Activated CD8-positive, alpha-beta memory T cell treated with anti-CD3 and anti-CD28 coated beads, Interleukin-2, amount 50 U/mL, for 4 hours (primary cell): ENCODE results near the gene KCNT2.
"Not testable (repeated sequence)": the region's sequence is repeated elsewhere in the genome, so short reads cannot be mapped to it uniquely, and the experiment has no call there.

Source experiments
- DNase-seq: peaks from one replicate; pipeline ENCODE4 v3.0.0-alpha.2; 2020

Gene KCNT2

DNA sequence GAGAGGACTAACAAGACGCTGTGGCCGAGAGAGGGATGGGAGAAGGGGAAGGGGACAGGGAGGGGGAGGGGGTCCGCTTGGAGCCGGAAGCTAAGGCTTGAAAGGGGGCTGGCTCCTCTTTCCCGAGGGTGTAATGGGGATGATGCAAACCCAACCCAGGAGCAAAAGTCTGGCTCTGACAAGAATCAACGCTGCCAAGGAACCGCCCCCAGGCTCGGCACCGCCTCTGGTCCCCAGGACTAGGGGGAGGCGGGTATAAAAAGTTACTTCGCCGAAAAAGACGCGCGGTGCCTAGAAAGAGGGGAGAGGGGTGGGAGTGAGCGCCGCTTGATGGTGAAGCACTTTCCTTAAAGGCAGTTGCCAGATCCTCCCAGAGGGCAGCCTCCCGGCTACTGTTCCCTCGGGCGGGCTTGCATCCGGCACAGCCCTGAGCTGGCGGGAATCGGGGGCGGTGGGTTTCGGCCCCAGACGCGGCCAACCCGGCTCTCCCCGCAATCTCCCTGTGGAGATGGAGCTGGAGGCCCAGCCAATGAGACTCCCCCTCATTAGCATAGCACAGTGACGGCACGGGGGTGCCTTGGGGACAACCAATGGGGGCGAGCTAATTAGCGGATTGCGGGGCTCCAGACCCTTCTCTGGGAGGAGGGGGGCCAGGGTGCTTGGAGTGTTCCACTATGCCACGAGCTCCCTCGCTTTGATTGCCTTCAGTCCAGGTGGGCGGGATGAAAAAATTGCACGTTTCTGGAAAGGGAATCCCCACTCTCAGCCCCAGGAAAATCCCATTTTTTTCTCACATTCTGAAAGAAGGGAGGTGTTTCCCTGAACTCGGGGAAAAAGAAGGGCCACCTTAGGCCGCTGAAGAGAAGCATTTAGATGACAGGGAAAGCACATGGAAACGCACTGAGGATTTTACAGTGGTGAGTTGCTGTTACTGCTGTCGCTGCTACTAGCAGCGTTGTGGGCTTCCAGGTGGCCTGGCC lies at the start of gene KCNT2:
Gene KCNT2 (minus strand): TSS at position 51 of the 980 bp plus-strand sequence. CDS start 131 bp downstream, outside the sequence.
- DNase-seq: no peak

DNA sequence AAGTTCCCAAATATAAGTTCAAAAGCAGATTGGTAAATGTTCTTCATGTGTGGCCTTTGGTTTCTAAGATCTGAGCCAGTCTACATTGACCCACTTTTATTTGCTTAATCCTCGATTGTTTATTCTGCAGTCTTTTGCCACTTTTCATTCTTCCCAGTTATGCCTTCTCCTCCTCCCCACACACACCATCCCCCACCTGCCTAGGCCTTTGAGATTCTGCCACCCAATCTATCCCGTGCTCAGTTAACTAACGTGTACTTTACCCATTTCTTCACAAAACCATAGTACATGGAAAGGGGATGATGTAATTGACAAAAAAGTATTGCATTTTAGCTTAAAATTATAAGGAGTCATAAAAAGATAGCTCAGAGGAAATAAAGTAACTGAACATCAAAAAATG lies 47.3 kb upstream of the KCNT2 start:
- no peak for DNase-seq

DNA sequence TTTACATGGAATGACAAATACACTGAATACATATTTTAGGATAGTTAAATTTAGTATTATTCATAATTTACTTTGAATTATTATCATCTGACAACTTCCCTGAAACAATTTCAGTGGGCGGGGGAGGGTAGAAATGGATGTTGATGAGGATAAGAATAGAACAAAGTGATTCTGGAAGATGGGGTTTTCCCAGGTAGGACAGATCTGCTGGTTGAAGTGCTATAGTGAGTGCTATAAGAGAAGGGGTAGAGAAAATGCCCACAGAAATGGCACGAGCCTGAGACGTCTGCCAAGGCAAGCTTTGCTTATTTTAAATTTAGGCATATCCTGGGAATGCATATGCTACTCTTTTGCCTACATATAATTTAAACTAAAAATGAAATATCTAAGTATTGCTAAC lies 46.8 kb upstream of the KCNT2 start:
- DNase-seq: no peak

DNA sequence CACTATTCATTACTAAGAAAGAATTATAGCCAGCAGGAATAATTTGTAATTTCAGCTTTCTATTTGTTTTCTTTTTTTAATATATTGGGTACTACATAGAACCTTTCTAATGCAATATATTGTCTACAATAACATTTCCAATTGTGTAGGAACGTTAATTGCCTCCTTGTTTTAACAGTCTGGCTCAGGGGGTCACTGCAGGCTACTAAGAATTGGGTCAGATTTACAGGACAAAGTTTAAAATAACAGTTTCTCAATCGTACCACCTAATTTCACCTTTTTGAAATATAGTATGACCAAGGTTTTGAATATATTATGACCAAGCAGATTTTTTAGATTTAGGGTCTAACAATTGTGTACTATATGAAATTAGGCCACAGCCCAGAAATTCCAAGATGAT lies 46.0 kb upstream of the KCNT2 start:
- no peak for DNase-seq

DNA sequence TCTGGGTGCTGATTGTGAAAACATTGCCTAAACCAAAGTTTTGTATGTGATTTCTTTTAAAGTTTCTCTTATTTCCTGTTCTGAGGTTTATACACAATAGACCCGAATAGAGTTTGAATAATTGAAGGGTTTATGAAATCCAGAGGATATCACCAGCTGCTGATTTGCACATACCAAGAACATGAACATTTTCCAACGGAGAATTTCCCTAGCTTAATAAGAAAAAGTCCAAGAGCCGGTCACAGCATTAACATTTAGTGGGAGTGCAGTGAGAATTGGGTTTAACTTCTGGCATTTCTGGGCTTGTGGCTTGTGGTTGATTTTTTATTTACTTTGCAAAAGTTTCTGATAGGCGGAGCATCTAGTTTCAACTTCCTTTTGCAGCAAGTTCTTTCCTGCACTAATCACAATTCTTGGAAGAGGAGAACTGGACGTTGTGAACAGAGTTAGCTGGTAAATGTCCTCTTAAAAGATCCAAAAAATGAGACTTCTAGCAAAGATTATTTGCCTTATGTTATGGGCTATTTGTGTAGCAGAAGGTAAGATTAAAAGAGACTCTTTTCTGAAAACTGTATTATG lies 43.5 kb upstream of the KCNT2 start, which contains the start of gene CFH:
Gene CFH (plus strand): TSS at position 407 of the 579 bp plus-strand sequence. CDS start 75 bp downstream, at position 482.
- no peak for DNase-seq

DNA sequence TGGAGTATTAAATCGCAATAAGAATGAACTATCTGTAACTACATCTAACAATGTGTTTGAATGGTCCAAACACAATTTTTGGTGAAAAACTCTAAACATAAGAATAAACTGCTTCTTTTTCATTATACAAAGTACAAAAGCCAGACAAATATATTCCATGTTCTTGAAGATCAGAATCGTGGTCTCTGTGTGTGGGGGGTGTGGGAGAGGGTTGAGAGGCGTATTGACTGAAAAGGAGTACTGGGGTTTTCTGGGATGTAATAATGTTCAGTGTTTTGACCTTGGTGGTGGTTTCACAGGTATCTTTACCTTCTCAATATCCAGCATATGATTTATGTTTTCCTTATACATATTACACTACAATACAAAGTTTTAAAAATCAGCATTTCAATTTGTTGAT lies 42.8 kb upstream of the KCNT2 start:
- no peak for DNase-seq

GRCh38 chr1:196650403-196650802 lies 42.2 kb upstream of the KCNT2 start:
- no peak for DNase-seq

- DNase-seq: no peak
Measured at GRCh38 chr1:196649990-196650389, 41.8 kb upstream of the KCNT2 start.

GRCh38 chr1:196640976-196641375 lies 32.7 kb upstream of the KCNT2 start:
- no peak for DNase-seq

GRCh38 chr1:196639291-196639690 lies 31.1 kb upstream of the KCNT2 start:
- DNase-seq: not testable (repeated sequence)

- DNase-seq: no peak
Measured at GRCh38 chr1:196638466-196638865, 30.2 kb upstream of the KCNT2 start.

GRCh38 chr1:196637606-196638005 lies 29.4 kb upstream of the KCNT2 start:
- no peak for DNase-seq

- DNase-seq: no peak
Measured at GRCh38 chr1:196628838-196629237, 20.6 kb upstream of the KCNT2 start.

- DNase-seq: no peak
Measured at GRCh38 chr1:196623079-196623478, 14.8 kb upstream of the KCNT2 start.

- no peak for DNase-seq
Measured at GRCh38 chr1:196619721-196620120, 11.5 kb upstream of the KCNT2 start.

GRCh38 chr1:196611873-196612272 lies 3.6 kb upstream of the KCNT2 start:
- no peak for DNase-seq

GRCh38 chr1:196609370-196609737 lies 1.1 kb upstream of the KCNT2 start:
- no peak for DNase-seq

DNA sequence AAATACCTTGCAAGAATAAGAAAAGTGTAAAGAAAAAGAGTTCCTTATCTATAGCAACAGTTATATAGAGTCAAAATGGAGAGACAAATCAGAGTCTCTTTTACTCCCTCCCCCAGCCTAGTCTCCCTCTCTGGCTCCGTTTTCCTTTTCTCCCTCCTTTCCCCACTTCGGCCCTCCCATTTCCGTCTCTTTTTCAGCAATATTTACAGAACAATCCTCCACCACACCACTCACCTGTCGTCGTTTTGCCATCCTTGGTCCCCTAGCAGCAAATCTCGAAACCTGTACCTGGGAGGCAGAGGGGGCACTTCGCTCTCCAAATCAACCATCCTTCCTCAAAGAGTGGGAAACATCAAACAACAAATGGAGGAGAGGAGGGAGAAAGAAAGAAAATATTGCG lies 259 bp downstream of the KCNT2 start:
- DNase-seq: no peak

GRCh38 chr1:196603651-196604050 lies 4.6 kb downstream of the KCNT2 start:
- DNase-seq: no peak

- no peak for DNase-seq
Measured at GRCh38 chr1:196598942-196599748, 9.1 kb downstream of the KCNT2 start.

GRCh38 chr1:196594700-196595099 lies 13.5 kb downstream of the KCNT2 start:
- no peak for DNase-seq

- DNase-seq: no peak
Measured at GRCh38 chr1:196593955-196594354, 14.3 kb downstream of the KCNT2 start.

DNA sequence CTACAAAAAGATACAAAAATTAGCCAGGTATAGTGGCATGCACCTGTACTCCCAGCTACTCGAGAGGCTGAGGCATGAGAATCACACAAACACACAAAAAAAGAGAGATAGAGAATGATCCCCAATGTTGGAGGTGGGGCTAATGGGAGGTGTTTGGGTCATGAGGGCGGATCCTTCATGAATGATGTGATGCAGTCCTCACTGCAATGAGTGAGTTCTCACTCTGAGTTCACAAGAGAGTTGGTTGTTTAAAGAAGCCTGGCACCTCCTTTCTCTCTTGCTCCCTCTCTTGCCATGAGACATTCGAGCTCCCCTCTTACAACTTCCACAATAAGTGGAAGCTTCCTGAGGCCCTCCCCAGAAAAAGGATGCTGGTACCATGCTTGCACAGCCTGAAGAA lies 17.3 kb downstream of the KCNT2 start:
- no peak for DNase-seq
